Left kidney (tissue), 2 donors: ENCODE data around the gene CSK. TPM values are rescaled to one million over a fixed set of nuclear protein-coding genes. Genes with fewer than 3 reads are reported as not detected.

Experiments used
- DNase-seq: peaks from one replicate; pipeline ENCODE4 v3.0.0-alpha.2; 2013
- polyA plus RNA-seq: library from polyadenylated mRNA; unstranded; fragments of 120-200 nt; gene quantifications from one replicate; pipeline ENCODE4 v1.2.1, GENCODE V29; 2013; ENCODE audit not compliant: insufficient read length

CSK gene
- polyA plus RNA-seq, 1 donor = 46.2 TPM

GRCh38 chr15:74786551-74787165, 4.8 kb downstream of the CSK start:
- no peak for DNase-seq

- DNase-seq = no peak
These were observed 5.6 kb downstream of the CSK start for GRCh38 chr15:74787251-74788041.

- no peak for DNase-seq
These were observed 6.3 kb downstream of the CSK start for GRCh38 chr15:74788042-74788682.

- no peak for DNase-seq
These were observed 6.8 kb downstream of the CSK start for GRCh38 chr15:74788683-74789151.

- DNase-seq = no peak
These were observed 7.3 kb downstream of the CSK start for GRCh38 chr15:74789171-74789631.

GRCh38 chr15:74789741-74790079, 7.8 kb downstream of the CSK start:
- no peak for DNase-seq

GRCh38 chr15:74790080-74790916, 8.4 kb downstream of the CSK start:
- no peak for DNase-seq

- DNase-seq = no peak
These were observed 9.1 kb downstream of the CSK start for GRCh38 chr15:74791007-74791406.

GRCh38 chr15:74791667-74792066, 9.8 kb downstream of the CSK start:
- no peak for DNase-seq

- no peak for DNase-seq
These were observed 10.5 kb downstream of the CSK start for GRCh38 chr15:74792227-74793016.

GRCh38 chr15:74793135-74794028, 11.5 kb downstream of the CSK start:
- DNase-seq = no peak

GRCh38 chr15:74794248-74794969, 12.5 kb downstream of the CSK start:
- no peak for DNase-seq

GRCh38 chr15:74794970-74795349, 13.1 kb downstream of the CSK start:
- no peak for DNase-seq

GRCh38 chr15:74795966-74796625, 14.2 kb downstream of the CSK start:
- DNase-seq = no peak

GRCh38 chr15:74798388-74799254, 16.7 kb downstream of the CSK start:
- no peak for DNase-seq

- DNase-seq = no peak
These were observed 17.5 kb downstream of the CSK start for GRCh38 chr15:74799255-74799855.

GRCh38 chr15:74799856-74800558, 18.1 kb downstream of the CSK start:
- no peak for DNase-seq
